B cell (primary cell): ENCODE results near the gene KTN1. TPM values are rescaled to one million over a fixed set of nuclear protein-coding genes. Genes with fewer than 3 reads are reported as not detected.

ENCODE experiments used
- ATAC-seq: fragments of 200-7000 bp; cut with Tn5 transposase; one replicate; pipeline ENCODE4 v1.10.0; 2021; ENCODE audit warnings: low read depth, mild to moderate bottlenecking, moderate number of reproducible peaks, moderate library complexity
- CTCF ChIA-PET: fragments of 350-600 bp; sonication (Branson Sonifier 250); formaldehyde crosslinking; loops from one replicate; lab custom pipeline; 2021; ENCODE audit warnings: antibody characterized with exemption, inconsistent platforms; lab: Charles Lee
- POLR2A ChIA-PET: fragments of 350-600 bp; sonication (Branson Sonifier 250); formaldehyde crosslinking; loops from one replicate; lab custom pipeline; 2021; ENCODE audit warnings: antibody characterized with exemption; lab: Charles Lee
- DNase-seq: peaks from one replicate; pipeline ENCODE4 v3.0.0; 2013
- H2AFZ ChIP-seq: 2 replicates; pipeline ENCODE4 v1.6.1; 2012; ENCODE audit warnings: mild to moderate bottlenecking, low read depth, low read length; ENCODE audit not compliant: insufficient read depth, poor library complexity, severe bottlenecking
- H3K27ac ChIP-seq, 2 donors: 1 replicate in 1 of 2; 2 replicates in 1 of 2; pipeline ENCODE4 v1.5.1; 2012 to 2013; ENCODE audit warnings: low read length in 2 of 2, mild to moderate bottlenecking in 2 of 2, moderate library complexity in 1 of 2
- H3K27me3 ChIP-seq, 4 experiments: fragments of 200-600 bp in 1 of 4; sonication (generic) in 1 of 4; replicated peaks in 1 of 4; 1 replicate in 2 of 4; 2 replicates in 2 of 4; pipeline versions ENCODE4 v1.6.1 to v1.7.0; 2013 to 2016; ENCODE audit warnings: low read length in 3 of 4, mild to moderate bottlenecking in 2 of 4, mixed read lengths in 1 of 4, moderate library complexity in 1 of 4; ENCODE audit not compliant: insufficient read depth in 4 of 4, control insufficient read depth in 3 of 4; ENCODE audit errors: control extremely low read depth in 1 of 4
- H3K36me3 ChIP-seq, 2 experiments: replicated peaks in 1 of 2; 1 replicate in 1 of 2; 2 replicates in 1 of 2; pipeline versions ENCODE4 v1.6.1 to v1.7.1; 2013; ENCODE audit warnings: low read length in 1 of 2; ENCODE audit not compliant: insufficient read depth in 2 of 2, control insufficient read depth in 1 of 2; ENCODE audit errors: control extremely low read depth in 1 of 2, extremely low read depth in 1 of 2
- H3K4me1 ChIP-seq, 2 donors: fragments of 200-600 bp in 1 of 2; sonication (generic) in 1 of 2; 1 replicate in 1 of 2; 2 replicates in 1 of 2; pipeline versions ENCODE4 v1.5.1 to v1.6.1; 2013 to 2017; ENCODE audit warnings: low read length in 2 of 2; ENCODE audit not compliant: control insufficient read depth in 2 of 2, insufficient read depth in 2 of 2
- H3K4me2 ChIP-seq: replicated peaks from 2 replicates; pipeline ENCODE3; 2012; ENCODE audit warnings: mild to moderate bottlenecking, low read depth, low read length; ENCODE audit not compliant: poor library complexity, severe bottlenecking
- H3K4me3 ChIP-seq, 5 experiments: fragments of 200-600 bp in 1 of 5; sonication (generic) in 1 of 5; 1 replicate in 3 of 5; 2 replicates in 2 of 5; pipeline versions ENCODE4 v1.5.1 to v1.7.0; 2011 to 2016; ENCODE audit warnings: low read length in 4 of 5, mild to moderate bottlenecking in 4 of 5, low read depth in 2 of 5, control low read depth in 1 of 5, moderate library complexity in 1 of 5; ENCODE audit not compliant: insufficient read depth in 1 of 5; ENCODE audit errors: control extremely low read depth in 1 of 5, extremely low read depth in 1 of 5
- H3K79me2 ChIP-seq: fragments of 200-600 bp; sonication (generic); one replicate; pipeline ENCODE4 v1.6.0; 2016; ENCODE audit warnings: low read length; ENCODE audit not compliant: control insufficient read depth, insufficient read depth
- H3K9ac ChIP-seq: fragments of 200-600 bp; sonication (generic); 2 replicates; pipeline ENCODE4 v1.6.1; 2017; ENCODE audit warnings: mild to moderate bottlenecking, low read length, moderate library complexity
- H3K9me3 ChIP-seq, 3 donors: one replicate each; pipeline versions ENCODE4 v1.6.1 to v1.7.1; 2013; ENCODE audit warnings: low read length in 2 of 3; ENCODE audit not compliant: control insufficient read depth in 2 of 3, insufficient read depth in 1 of 3; ENCODE audit errors: control extremely low read depth in 1 of 3
- H4K20me1 ChIP-seq: 2 replicates; pipeline ENCODE4 v1.6.0; 2012; ENCODE audit warnings: mild to moderate bottlenecking, low read length; ENCODE audit not compliant: insufficient read depth, control insufficient read depth, poor library complexity, severe bottlenecking
- H3K27ac Mint-ChIP-seq: one replicate; pipeline ENCODE4 v1.8.0; 2021; ENCODE audit warnings: mixed read lengths
- H3K27me3 Mint-ChIP-seq: one replicate; pipeline ENCODE4 v1.8.0; 2021; ENCODE audit warnings: mixed read lengths
- H3K4me1 Mint-ChIP-seq: one replicate; pipeline ENCODE4 v1.8.0; 2021; ENCODE audit warnings: mixed read lengths
- H3K4me3 Mint-ChIP-seq: one replicate; pipeline ENCODE4 v1.8.0; 2021; ENCODE audit warnings: mixed read lengths
- H3K9me3 Mint-ChIP-seq: one replicate; pipeline ENCODE4 v1.8.0; 2022; ENCODE audit warnings: mixed read lengths; ENCODE audit not compliant: insufficient read depth
- CTCF ChIP-seq: fragments of 200-600 bp; IDR thresholded peaks from one replicate; pipeline ENCODE4 v1.8.0; 2022; ENCODE audit warnings: antibody characterized with exemption, mild to moderate bottlenecking
- EZH2 ChIP-seq: IDR thresholded peaks from 2 replicates; pipeline ENCODE4 v1.6.1; 2012; ENCODE audit warnings: borderline replicate concordance, low read depth, mild to moderate bottlenecking, moderate library complexity, low read length; ENCODE audit not compliant: insufficient read depth, poor library complexity, severe bottlenecking
- WGBS: methylation state at CpG from one replicate; pipeline ENCODE4 v1.1.5; 2013; ENCODE audit warnings: missing lambda C conversion rate; ENCODE audit not compliant: insufficient coverage; 5-methylcytosine and 5-hydroxymethylcytosine counted together
- intact Hi-C: fragments of 100-400 bp; cut with micrococcal nuclease; formaldehyde crosslinking; loops from one replicate; pipeline ENCODE4 v1.10.0; 2022
- polyA plus RNA-seq: library from polyadenylated mRNA; depleted of rRNA; stranded (reverse); fragments of >200 nt; gene quantifications from 2 replicates; pipeline ENCODE4 v1.2.3, GENCODE V29; 2012
- total RNA-seq, 2 donors: library from RNA; stranded (reverse); fragments of 120-200 nt in 1 of 2; gene quantifications; 1 replicate in 1 of 2; 2 replicates in 1 of 2; pipeline versions ENCODE4 v1.2.3 to v1.2.4, GENCODE V29; 2013 to 2022

KTN1 gene
- total and polyA plus RNA-seq, 2 donors (not counting 1 experiment from before 2014, with no cell fraction given) = 25.8 to 123 TPM

DNA sequence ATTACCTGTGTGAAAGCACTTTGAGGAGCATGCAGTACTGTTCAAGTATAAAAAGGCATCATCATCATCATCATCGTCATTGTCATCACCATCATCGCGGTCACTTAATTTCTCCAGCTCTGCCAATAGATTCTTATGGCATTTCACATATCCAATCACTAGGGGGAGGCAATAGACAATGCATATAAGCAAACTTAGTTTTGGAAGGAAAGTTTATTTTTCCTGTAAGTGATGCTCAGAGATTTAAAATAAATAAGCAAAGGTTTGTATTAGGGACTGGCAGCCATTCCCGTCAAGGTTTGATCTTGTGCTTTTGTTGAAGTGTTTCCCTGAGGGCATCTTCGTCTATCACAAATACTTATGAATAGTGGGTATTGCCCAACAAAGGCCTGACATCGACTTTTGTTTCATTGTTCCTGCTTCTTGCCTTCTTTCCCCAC, 127.4 kb downstream of the KTN1 start:
- POLR2A ChIA-PET = no interaction called here
- intact Hi-C loops = loop anchor here (1.0 kb wide), 1 partner anchor 767 kb away; no protein-coding TSS in a partner anchor
- Mint-ChIP-seq H3K4me3 (no peak overlapping the region), H3K27ac (no peak overlapping the region), H3K9me3 (no peaks in the 10 kb centered on the region), H3K27me3 (no peaks in the 10 kb centered on the region), H3K4me1 (peaks cover 3% of the 10 kb centered on the region)
- TF ChIP-seq CTCF = peak; percentile 24
- TF ChIP-seq EZH2 = no peak
- ATAC-seq = no peak
- Histone ChIP-seq H3K4me1 (no peaks in the 10 kb centered on the region), H3K27ac (no peak overlapping the region), H3K4me2 (no peak overlapping the region), H3K27me3 (no peaks in the 10 kb centered on the region), H3K9me3 (peaks cover 0 to 3% (median 0%) of the 10 kb centered on the region in 3 donors), H3K79me2 (no peaks in the 10 kb centered on the region), H2AFZ (no peak overlapping the region), H3K36me3 (no peaks in the 10 kb centered on the region), H4K20me1 (no peaks in the 10 kb centered on the region), H3K4me3 (no peak overlapping the region), H3K9ac (no peak overlapping the region)
- peak; percentile 8 for DNase-seq
- CTCF ChIA-PET = interaction anchor here (0.9 to 1.9 kb wide), 4 partner anchors 633 to 769 kb away, joined by 3 to 13 read pairs (median 5); no protein-coding TSS in a partner anchor
- no CpG with 5 or more reads among the region's 6 CpGs for WGBS

- WGBS = 0% methylated on average over 1 of the region's 2 CpGs
These were observed 130.6 kb downstream of the KTN1 start for GRCh38 chr14:55710506-55711041.

More at GRCh38 chr14:55710506-55711041, 130.6 kb downstream of the KTN1 start:
- H3K4me3 Mint-ChIP-seq = no peak overlapping the region
- no peaks in the 10 kb centered on the region for H3K4me1 ChIP-seq
- intact Hi-C loops = no loop called here
- H3K27me3 Mint-ChIP-seq = no peaks in the 10 kb centered on the region
- no peak overlapping the region for H3K27ac ChIP-seq
- H4K20me1 ChIP-seq = no peaks in the 10 kb centered on the region
- no peak for TF ChIP-seq EZH2
- TF ChIP-seq CTCF = no peak
- CTCF ChIA-PET = no interaction called here
- no peaks in the 10 kb centered on the region for H3K27me3 ChIP-seq
- no peaks in the 10 kb centered on the region for H3K9me3 Mint-ChIP-seq
- no peaks in the 10 kb centered on the region for H3K36me3 ChIP-seq
- no peak for DNase-seq
- no peak overlapping the region for H3K4me2 ChIP-seq
- no peaks in the 10 kb centered on the region for H3K79me2 ChIP-seq
- POLR2A ChIA-PET = no interaction called here
- H3K4me1 Mint-ChIP-seq = no peaks in the 10 kb centered on the region
- H3K27ac Mint-ChIP-seq = no peak overlapping the region
- H3K4me3 ChIP-seq = no peak overlapping the region
- ATAC-seq = no peak
- H3K9ac ChIP-seq = no peak overlapping the region
- H3K9me3 ChIP-seq = peaks cover 0 to 6% (median 0%) of the 10 kb centered on the region in 3 donors
- H2AFZ ChIP-seq = no peak overlapping the region
